Measurements from ENCODE around the gene ADGRG6. TPM values are rescaled to one million over a fixed set of nuclear protein-coding genes. Genes with fewer than 3 reads are reported as not detected.

ADGRG6 gene
- total RNA-seq, 1 donor from 2014 or later, result 7.7 TPM

GRCh38 chr6:142459271-142459670 lies 157.5 kb downstream of the ADGRG6 start:
- Histone ChIP-seq H3K27me3 (no peaks in the 10 kb centered on the region), H3K27ac (no peak overlapping the region), H3K4me3 (no peak overlapping the region), H3K9me3 (no peaks in the 10 kb centered on the region), H3K4me1 (no peaks in the 10 kb centered on the region), H3K36me3 (no peaks in the 10 kb centered on the region)
- no peak for DNase-seq (ENCODE audit: low spot score in 2 of 2)
- TF ChIP-seq, protein P1, sequence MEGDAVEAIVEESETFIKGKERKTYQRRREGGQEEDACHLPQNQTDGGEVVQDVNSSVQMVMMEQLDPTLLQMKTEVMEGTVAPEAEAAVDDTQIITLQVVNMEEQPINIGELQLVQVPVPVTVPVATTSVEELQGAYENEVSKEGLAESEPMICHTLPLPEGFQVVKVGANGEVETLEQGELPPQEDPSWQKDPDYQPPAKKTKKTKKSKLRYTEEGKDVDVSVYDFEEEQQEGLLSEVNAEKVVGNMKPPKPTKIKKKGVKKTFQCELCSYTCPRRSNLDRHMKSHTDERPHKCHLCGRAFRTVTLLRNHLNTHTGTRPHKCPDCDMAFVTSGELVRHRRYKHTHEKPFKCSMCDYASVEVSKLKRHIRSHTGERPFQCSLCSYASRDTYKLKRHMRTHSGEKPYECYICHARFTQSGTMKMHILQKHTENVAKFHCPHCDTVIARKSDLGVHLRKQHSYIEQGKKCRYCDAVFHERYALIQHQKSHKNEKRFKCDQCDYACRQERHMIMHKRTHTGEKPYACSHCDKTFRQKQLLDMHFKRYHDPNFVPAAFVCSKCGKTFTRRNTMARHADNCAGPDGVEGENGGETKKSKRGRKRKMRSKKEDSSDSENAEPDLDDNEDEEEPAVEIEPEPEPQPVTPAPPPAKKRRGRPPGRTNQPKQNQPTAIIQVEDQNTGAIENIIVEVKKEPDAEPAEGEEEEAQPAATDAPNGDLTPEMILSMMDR (IDR thresholded peaks at IDR 0.05), result no peak
- intact Hi-C loops (cut with DNase I), result no loop called here

- no peak overlapping the region for H3K27ac ChIP-seq
- no peaks in the 10 kb centered on the region for H3K27me3 ChIP-seq
- intact Hi-C loops (cut with DNase I), result no loop called here
- no peak for DNase-seq (ENCODE audit: low spot score in 2 of 2)
- TF ChIP-seq, protein P1 (IDR thresholded peaks at IDR 0.05), result no peak
- H3K4me3 ChIP-seq, result no peak overlapping the region
- no peaks in the 10 kb centered on the region for H3K36me3 ChIP-seq
- no peaks in the 10 kb centered on the region for H3K9me3 ChIP-seq
- H3K4me1 ChIP-seq, result no peaks in the 10 kb centered on the region
Measured at GRCh38 chr6:142462260-142462659, 160.5 kb downstream of the ADGRG6 start.

DNA sequence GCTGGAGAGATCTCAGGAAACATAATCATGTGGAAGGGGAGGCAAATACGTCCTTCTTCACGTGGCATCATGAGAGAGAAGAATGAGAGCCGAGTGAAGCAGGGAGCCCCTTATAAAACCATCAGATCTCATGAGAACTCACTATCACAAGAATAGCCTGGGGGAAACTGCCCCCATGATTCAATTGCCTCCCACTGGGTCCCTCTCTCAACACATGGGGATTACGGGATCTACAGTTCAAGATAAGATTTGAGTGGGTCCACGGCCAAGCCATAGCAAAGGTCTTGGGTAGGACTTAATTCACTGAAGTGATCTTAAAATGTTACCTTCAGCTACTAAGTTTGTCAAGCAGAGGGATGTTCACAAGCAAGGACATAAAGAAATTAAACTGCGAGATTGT lies 162.2 kb downstream of the ADGRG6 start:
- Histone ChIP-seq H3K27ac (no peak overlapping the region), H3K4me1 (no peaks in the 10 kb centered on the region), H3K36me3 (no peaks in the 10 kb centered on the region), H3K4me3 (no peak overlapping the region), H3K9me3 (no peaks in the 10 kb centered on the region), H3K27me3 (no peaks in the 10 kb centered on the region)
- no peak for DNase-seq (ENCODE audit: low spot score in 2 of 2)
- intact Hi-C loops (cut with DNase I), result no loop called here
- TF ChIP-seq, protein P1 (IDR thresholded peaks at IDR 0.05), result no peak

DNA sequence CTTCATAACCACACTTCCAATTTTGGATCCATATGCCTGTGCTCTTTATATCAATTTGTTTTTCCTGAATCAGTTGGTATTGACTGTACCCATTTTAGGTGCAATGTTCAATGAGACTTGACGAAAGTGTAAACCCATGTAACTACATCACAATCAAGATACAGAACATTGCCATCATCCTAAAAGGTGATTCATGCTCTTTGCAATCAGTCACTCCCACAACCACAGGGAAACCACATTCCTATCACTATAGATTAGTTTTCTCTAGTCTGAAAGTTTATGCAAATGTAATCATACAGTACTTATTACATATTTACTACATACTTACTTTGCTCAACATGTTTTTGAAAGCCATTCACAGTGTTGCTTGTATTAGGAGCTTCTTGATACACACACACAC lies 167.4 kb downstream of the ADGRG6 start:
- H3K27ac ChIP-seq, result no peak overlapping the region
- DNase-seq (ENCODE audit: low spot score in 2 of 2), result no peak
- intact Hi-C loops (cut with DNase I), result no loop called here
- no peak overlapping the region for H3K4me3 ChIP-seq
- TF ChIP-seq, protein P1 (IDR thresholded peaks at IDR 0.05), result no peak
- H3K27me3 ChIP-seq, result no peaks in the 10 kb centered on the region
- no peaks in the 10 kb centered on the region for H3K9me3 ChIP-seq
- H3K36me3 ChIP-seq, result no peaks in the 10 kb centered on the region
- no peaks in the 10 kb centered on the region for H3K4me1 ChIP-seq

DNA sequence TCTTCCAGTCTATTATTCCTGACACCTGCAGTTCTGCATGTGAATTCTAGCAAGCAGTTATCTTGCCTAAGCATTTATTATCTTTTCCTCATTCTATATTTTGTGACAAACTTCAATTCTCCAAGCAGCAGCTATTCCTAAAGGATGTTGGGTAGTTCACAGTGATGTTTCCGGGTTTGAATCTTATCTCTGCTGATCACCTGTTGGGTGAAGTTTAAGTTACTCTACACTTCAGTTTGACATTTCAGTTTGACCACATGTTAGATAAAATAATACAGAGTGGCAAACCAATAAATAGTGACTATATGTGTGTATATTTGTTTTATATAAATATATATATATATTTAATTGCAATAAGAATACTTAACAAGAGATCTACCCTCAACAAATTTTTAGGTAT lies 168.6 kb downstream of the ADGRG6 start:
- Histone ChIP-seq H3K27me3 (no peaks in the 10 kb centered on the region), H3K4me3 (no peak overlapping the region), H3K9me3 (no peaks in the 10 kb centered on the region), H3K27ac (no peak overlapping the region), H3K36me3 (no peaks in the 10 kb centered on the region), H3K4me1 (no peaks in the 10 kb centered on the region)
- DNase-seq (ENCODE audit: low spot score in 2 of 2), result no peak
- TF ChIP-seq, protein P1 (IDR thresholded peaks at IDR 0.05), result no peak
- intact Hi-C loops (cut with DNase I), result loop anchor here (5.0 kb wide), 2 partner anchors 67 to 557 kb away; no protein-coding TSS in a partner anchor

All from ascending aorta (tissue), 2 donors.